ENCODE results near the gene TNFRSF6B.

- TF ChIP-seq POLR2A (IDR thresholded peaks at IDR 0.05; ENCODE audit: low read length) (no peak), GATA1 (IDR thresholded peaks at IDR 0.05; ENCODE audit: low read depth, low read length) (no peak)
Measured at GRCh38 chr20:63653041-63653973, 43.1 kb upstream of the TNFRSF6B start, which contains the start of gene STMN3.

Measured in erythroblast (primary cell).